Ovary (tissue), 10 donors: ENCODE results near the gene PRPF40A. TPM values are rescaled to one million over a fixed set of nuclear protein-coding genes. Genes with fewer than 3 reads are reported as not detected.
A peak's percentile ranks its signal among the peaks of the same experiment; 100 is the strongest.
"Not testable (repeated sequence)": the region's sequence is repeated elsewhere in the genome, so short reads cannot be mapped to it uniquely, and the experiment has no call there.

Experiments
- DNase-seq, 5 donors: peaks; one replicate each; pipeline ENCODE4 v3.0.0-alpha.2; 2019 to 2020
- H3K27ac ChIP-seq, 2 donors: fragments of 200-600 bp; one replicate each; pipeline versions ENCODE4 v1.5.1 to v1.8.0; 2019 to 2022
- H3K27me3 ChIP-seq: fragments of 200-600 bp; one replicate; pipeline ENCODE4 v1.8.0; 2022
- H3K36me3 ChIP-seq: fragments of 200-600 bp; sonication (generic); one replicate; pipeline ENCODE4 v1.5.1; 2019
- H3K4me1 ChIP-seq: one replicate; pipeline ENCODE4 v1.8.1; 2013; ENCODE audit warnings: mild to moderate bottlenecking, moderate library complexity; ENCODE audit not compliant: insufficient read depth
- H3K4me3 ChIP-seq: fragments of 200-600 bp; sonication (generic); one replicate; pipeline ENCODE4 v1.5.1; 2017
- H3K9me3 ChIP-seq, 2 donors: fragments of 200-600 bp in 1 of 2; sonication (generic) in 1 of 2; one replicate each; pipeline versions ENCODE4 v1.5.1 to v1.8.1; 2013 to 2019; ENCODE audit warnings: mild to moderate bottlenecking in 1 of 2, moderate library complexity in 1 of 2
- CTCF ChIP-seq, 3 donors: fragments of 450-650 bp in 2 of 3; fragments of 200-600 bp in 1 of 3; IDR thresholded peaks; one replicate each; pipeline versions ENCODE4 v1.5.1 to v1.8.0; 2016 to 2022; ENCODE audit warnings: antibody characterized with exemption in 3 of 3, mild to moderate bottlenecking in 1 of 3
- EP300 ChIP-seq: sonication (generic); formaldehyde crosslinking; IDR thresholded peaks from one replicate; pipeline ENCODE4 v1.6.1; 2017; ENCODE audit warnings: antibody characterized with exemption
- POLR2A ChIP-seq: fragments of 450-650 bp; IDR thresholded peaks from one replicate; pipeline ENCODE4 v1.6.1; 2017; ENCODE audit warnings: antibody characterized with exemption, mild to moderate bottlenecking, moderate library complexity
- WGBS, 3 donors: extraction: QIAGEN DNeasy Blood & Tissue Kit in 1 of 3; methylation state at CpG; one replicate each; pipeline versions ENCODE4 v1.1.5 to v1.1.7; 2013 to 2017; 5-methylcytosine and 5-hydroxymethylcytosine counted together
- intact Hi-C, 4 donors: fragments of 100-400 bp; cut with DNase I; formaldehyde crosslinking; loops; one replicate each; pipeline versions ENCODE4 v1.11.0 to v1.15.1; 2022 to 2023
- long read RNA-seq, 3 donors: library from polyadenylated mRNA in 2 of 3; unstranded in 2 of 3; transcript quantifications; one replicate each; pipeline ENCODE4 v2.0.0 and lab custom pipeline, GENCODE V29; 2021 to 2026
- polyA plus RNA-seq, 2 donors: library from polyadenylated mRNA; stranded (reverse); fragments of 200-250 nt in 1 of 2; fragments of 350-450 nt in 1 of 2; fragmentation: Illumina TruSeq in 1 of 2; extraction: RNeasy Lipid Tissue Mini Kit (QIAGEN cat#74804) in 1 of 2; gene quantifications; one replicate each; pipeline ENCODE4 v1.2.3, GENCODE V29; 2013 to 2014
- total RNA-seq, 7 donors: library from RNA; depleted of rRNA in 2 of 7; stranded (reverse); fragments of >200 nt in 2 of 7; fragmentation: NEBNext Ultra II Directional in 3 of 7; extraction: Animal tissue kit (Norgen Biotek cat#: 25700) in 3 of 7; gene quantifications; one replicate each; pipeline versions ENCODE4 v1.1.0 to v1.2.4, GENCODE V29; 2016 to 2023
- donor health status: DM: no; HTN: no; CAD: no; lungs with moderate emphysema.
- donor health status: DM: no; HTN: no; CAD: no.
- donor health status: Bipolar disorder and iron deficiency.
- donor health status: DM: yes; HTN: yes; CAD: no.
- donor health status: DM: no; HTN: no; CAD: no.
- donor health status: DM: yes; HTN: yes; CAD: no.

Gene PRPF40A
- 10 to 100 TPM; 55.0 to 81.9 (median 64.9) TPM for total RNA-seq
- polyA plus RNA-seq: 10 to 100 TPM; 27.5 to 33.4 TPM
- long read RNA-seq, donor 1, partial matches to known transcripts: 184 of 246 reads
- long read RNA-seq, donor 1, other reads (novel, unspliced or antisense): 61 of 246 reads
- long read RNA-seq, donor 2, full-length matches to known transcripts: 2 of 41 reads
- long read RNA-seq, donor 2, partial matches to known transcripts: 34 of 41 reads
- long read RNA-seq, donor 2, other reads (novel, unspliced or antisense): 5 of 41 reads
- long read RNA-seq, donor 3, partial matches to known transcripts: 5 of 81 reads
- long read RNA-seq, donor 3, other reads (novel, unspliced or antisense): 76 of 81 reads

GRCh38 chr2:152717228-152718075 lies at the start of gene PRPF40A:
TSS of gene PRPF40A (minus strand) at chr2:152717461. CDS start at chr2:152717439, 22 bp downstream.
- no peaks in the 10 kb centered on the region for H3K27me3 ChIP-seq
- no peaks in the 10 kb centered on the region for H3K36me3 ChIP-seq
- peak within 1 kb of the TSS; percentile 92 to 94 for H3K27ac ChIP-seq
- WGBS, 3 donors: 0 to 1% (median 0%) methylated on average over 66 to 71 of the region's 71 CpGs
- no peaks in the 10 kb centered on the region for H3K9me3 ChIP-seq
- TF ChIP-seq EP300 (no peak), POLR2A (peak; percentile 60), CTCF (IDR thresholded peaks at IDR 0.05) (peak in 1 of 3 donors; percentile 16)
- intact Hi-C loops: loop anchor here in 1 of 4 donors (5.0 kb wide), 1 partner anchor 540 kb away; the partner anchor contains the start of gene STAM2
- H3K4me3 ChIP-seq: peak within 1 kb of the TSS; percentile 96
- H3K4me1 ChIP-seq: peaks cover 5% of the 10 kb centered on the region
- peak; percentile 98 to 99 (median 99) for DNase-seq

- 8 to 36% (median 14%) methylated on average over 1 of the region's 1 CpG for WGBS, 3 donors
- H3K27ac ChIP-seq: no peak overlapping the region
- intact Hi-C loops: no loop called here
Measured at GRCh38 chr2:152766928-152767327, 49.7 kb upstream of the PRPF40A start.

GRCh38 chr2:152763651-152764050 lies 46.4 kb upstream of the PRPF40A start:
- Histone ChIP-seq H3K4me1 (no peaks in the 10 kb centered on the region), H3K27me3 (no peaks in the 10 kb centered on the region), H3K36me3 (no peaks in the 10 kb centered on the region), H3K4me3 (no peak overlapping the region), H3K9me3 (no peaks in the 10 kb centered on the region), H3K27ac (no peak overlapping the region)
- TF ChIP-seq CTCF (IDR thresholded peaks at IDR 0.05) (no peak), EP300 (no peak), POLR2A (no peak)
- intact Hi-C loops: no loop called here
- no peak for DNase-seq
- WGBS, 3 donors: 91 to 96% (median 94%) methylated on average over 1 of the region's 1 CpG

More at GRCh38 chr2:152766928-152767327, 49.7 kb upstream of the PRPF40A start:
- no peak for DNase-seq
- Histone ChIP-seq H3K9me3 (no peaks in the 10 kb centered on the region), H3K4me3 (no peak overlapping the region), H3K4me1 (no peaks in the 10 kb centered on the region), H3K36me3 (no peaks in the 10 kb centered on the region), H3K27me3 (no peaks in the 10 kb centered on the region)
- TF ChIP-seq POLR2A: no peak
- no peak for TF ChIP-seq CTCF (IDR thresholded peaks at IDR 0.05)
- TF ChIP-seq EP300: no peak

GRCh38 chr2:152763208-152763607 lies 45.9 kb upstream of the PRPF40A start:
- DNase-seq, H3K36me3 ChIP-seq, H3K9me3 ChIP-seq, H3K4me3 ChIP-seq, H3K4me1 ChIP-seq, H3K27me3 ChIP-seq, intact Hi-C loops, H3K27ac ChIP-seq: not testable (repeated sequence)
- WGBS, 3 donors: 87 to 92% (median 91%) methylated on average over 4 of the region's 4 CpGs
